HEK293 (cell line): ENCODE results near the gene CDK16.

ENCODE experiments used
- CTCF ChIP-seq: fragments of 450-650 bp; formaldehyde crosslinking; IDR thresholded peaks from 2 replicates; pipeline ENCODE4 v1.5.1; 2016; ENCODE audit warnings: missing biosample characterization, missing genetic modification characterization
- INSM2 ChIP-seq: fragments of 450-650 bp; formaldehyde crosslinking; IDR thresholded peaks from 2 replicates; pipeline ENCODE4 v1.5.1; 2016; ENCODE audit warnings: missing biosample characterization, missing genetic modification characterization
- KLF7 ChIP-seq: fragments of 450-650 bp; formaldehyde crosslinking; IDR thresholded peaks from 2 replicates; pipeline ENCODE4 v1.5.1; 2016; ENCODE audit warnings: missing biosample characterization, missing genetic modification characterization, borderline replicate concordance
- RBAK ChIP-seq: fragments of 450-650 bp; formaldehyde crosslinking; IDR thresholded peaks from 2 replicates; pipeline ENCODE4 v1.5.1; 2016; ENCODE audit warnings: missing biosample characterization, missing genetic modification characterization
- SETDB1 ChIP-seq: IDR thresholded peaks from one replicate; pipeline ENCODE4 v1.6.1; 2017; ENCODE audit warnings: mild to moderate bottlenecking, low read length, moderate library complexity, mixed read lengths; ENCODE audit not compliant: insufficient read length
- SP2 ChIP-seq: fragments of 450-650 bp; formaldehyde crosslinking; IDR thresholded peaks from 2 replicates; pipeline ENCODE4 v1.5.1; 2016; ENCODE audit warnings: missing biosample characterization, missing genetic modification characterization
- TCF7L2 ChIP-seq: IDR thresholded peaks from 2 replicates; pipeline ENCODE4 v1.6.1; 2011; ENCODE audit warnings: low read depth, mild to moderate bottlenecking, inconsistent platforms, low read length, moderate library complexity, borderline replicate concordance
- WT1 ChIP-seq: fragments of 450-650 bp; formaldehyde crosslinking; IDR thresholded peaks from 2 replicates; pipeline ENCODE4 v1.5.1; 2016; ENCODE audit warnings: missing biosample characterization, missing genetic modification characterization
- ZBTB48 ChIP-seq: fragments of 450-650 bp; formaldehyde crosslinking; IDR thresholded peaks from 2 replicates; pipeline ENCODE4 v1.5.1; 2016; ENCODE audit warnings: missing biosample characterization, missing genetic modification characterization
- ZFP41 ChIP-seq: fragments of 450-650 bp; formaldehyde crosslinking; IDR thresholded peaks from 2 replicates; pipeline ENCODE4 v1.5.1; 2016; ENCODE audit warnings: missing biosample characterization, missing genetic modification characterization, borderline replicate concordance
- ZIC2 ChIP-seq: fragments of 450-650 bp; formaldehyde crosslinking; IDR thresholded peaks from 2 replicates; pipeline ENCODE4 v1.5.1; 2016; ENCODE audit warnings: missing biosample characterization, missing genetic modification characterization
- ZNF133 ChIP-seq: fragments of 450-650 bp; formaldehyde crosslinking; IDR thresholded peaks from 2 replicates; pipeline ENCODE4 v1.5.1; 2016; ENCODE audit warnings: missing biosample characterization, missing genetic modification characterization
- ZNF146 ChIP-seq: fragments of 450-650 bp; formaldehyde crosslinking; IDR thresholded peaks from 2 replicates; pipeline ENCODE4 v1.5.1; 2016; ENCODE audit warnings: missing biosample characterization, missing genetic modification characterization
- ZNF155 ChIP-seq: fragments of 450-650 bp; formaldehyde crosslinking; IDR thresholded peaks from 2 replicates; pipeline ENCODE4 v1.5.1; 2016; ENCODE audit warnings: missing biosample characterization, missing genetic modification characterization
- ZNF169 ChIP-seq: fragments of 450-650 bp; formaldehyde crosslinking; IDR thresholded peaks from 2 replicates; pipeline ENCODE4 v1.5.1; 2016; ENCODE audit warnings: missing biosample characterization, missing genetic modification characterization
- ZNF223 ChIP-seq: fragments of 450-650 bp; formaldehyde crosslinking; IDR thresholded peaks from 2 replicates; pipeline ENCODE4 v1.5.1; 2016; ENCODE audit warnings: missing biosample characterization, missing genetic modification characterization
- ZNF23 ChIP-seq: fragments of 450-650 bp; formaldehyde crosslinking; IDR thresholded peaks from 2 replicates; pipeline ENCODE4 v1.5.1; 2016; ENCODE audit warnings: missing biosample characterization, missing genetic modification characterization, borderline replicate concordance
- ZNF24 ChIP-seq: fragments of 450-650 bp; formaldehyde crosslinking; IDR thresholded peaks from 2 replicates; pipeline ENCODE4 v1.5.1; 2016; ENCODE audit warnings: missing biosample characterization, missing genetic modification characterization
- ZNF335 ChIP-seq: fragments of 450-650 bp; formaldehyde crosslinking; conservative IDR thresholded peaks from 2 replicates; pipeline ENCODE4 v1.5.1; 2016; ENCODE audit warnings: missing biosample characterization, missing genetic modification characterization
- ZNF350 ChIP-seq: fragments of 450-650 bp; formaldehyde crosslinking; IDR thresholded peaks from 2 replicates; pipeline ENCODE4 v1.5.0; 2017; ENCODE audit warnings: missing biosample characterization, mild to moderate bottlenecking, missing genetic modification characterization
- ZNF362 ChIP-seq: fragments of 450-650 bp; formaldehyde crosslinking; IDR thresholded peaks from 2 replicates; pipeline ENCODE4 v1.5.1; 2016; ENCODE audit warnings: missing biosample characterization, missing genetic modification characterization
- ZNF394 ChIP-seq: fragments of 450-650 bp; formaldehyde crosslinking; IDR thresholded peaks from 2 replicates; pipeline ENCODE4 v1.5.1; 2016; ENCODE audit warnings: missing biosample characterization, missing genetic modification characterization, mild to moderate bottlenecking, moderate library complexity, borderline replicate concordance
- ZNF423 ChIP-seq: fragments of 450-650 bp; formaldehyde crosslinking; IDR thresholded peaks from 2 replicates; pipeline ENCODE4 v1.5.1; 2016; ENCODE audit warnings: missing biosample characterization, missing genetic modification characterization
- ZNF513 ChIP-seq: fragments of 450-650 bp; IDR thresholded peaks from 2 replicates; pipeline ENCODE4 v1.5.1; 2018; ENCODE audit warnings: missing biosample characterization, missing genetic modification characterization
- ZNF529 ChIP-seq: fragments of 450-650 bp; formaldehyde crosslinking; IDR thresholded peaks from 2 replicates; pipeline ENCODE4 v1.5.1; 2017; ENCODE audit warnings: missing genetic modification characterization, missing biosample characterization; ENCODE audit not compliant: insufficient replicate concordance
- ZNF600 ChIP-seq: fragments of 450-650 bp; formaldehyde crosslinking; IDR thresholded peaks from 2 replicates; pipeline ENCODE4 v1.5.1; 2016; ENCODE audit warnings: missing biosample characterization, missing genetic modification characterization
- ZNF654 ChIP-seq: fragments of 450-650 bp; formaldehyde crosslinking; IDR thresholded peaks from 2 replicates; pipeline ENCODE4 v1.5.1; 2016; ENCODE audit warnings: low read depth, missing biosample characterization, missing genetic modification characterization
- ZNF670 ChIP-seq: fragments of 450-650 bp; formaldehyde crosslinking; IDR thresholded peaks from 2 replicates; pipeline ENCODE4 v1.5.1; 2016; ENCODE audit warnings: missing biosample characterization, missing genetic modification characterization, low read depth
- ZNF792 ChIP-seq: fragments of 450-650 bp; formaldehyde crosslinking; IDR thresholded peaks from 2 replicates; pipeline ENCODE4 v1.5.1; 2016; ENCODE audit warnings: missing biosample characterization, missing genetic modification characterization
- ZSCAN18 ChIP-seq: fragments of 450-650 bp; formaldehyde crosslinking; IDR thresholded peaks from 2 replicates; pipeline ENCODE4 v1.5.1; 2016; ENCODE audit warnings: missing biosample characterization, missing genetic modification characterization
- ZSCAN23 ChIP-seq: fragments of 450-650 bp; formaldehyde crosslinking; IDR thresholded peaks from 2 replicates; pipeline ENCODE4 v1.5.1; 2016; ENCODE audit warnings: missing biosample characterization, missing genetic modification characterization
- ZSCAN4 ChIP-seq: fragments of 450-650 bp; formaldehyde crosslinking; IDR thresholded peaks from 2 replicates; pipeline ENCODE4 v1.5.1; 2017; ENCODE audit warnings: missing biosample characterization, missing genetic modification characterization

The CDK16 gene

GRCh38 chrX:47218280-47218919, at the start of gene CDK16 (continued):
- no peak for TF ChIP-seq SP2 (tag by site-specific recombination)
- no peak for TF ChIP-seq ZNF169 (tag by site-specific recombination)
- TF ChIP-seq ZNF529 (tag by site-specific recombination), result no peak
- peak; percentile 90 for TF ChIP-seq INSM2
- TF ChIP-seq ZNF23, result no peak
- no peak for TF ChIP-seq ZNF350 (tag by site-specific recombination)
- TF ChIP-seq ZNF155 (tag by site-specific recombination), result no peak
- TF ChIP-seq ZNF423 (tag by site-specific recombination), result no peak
- no peak for TF ChIP-seq ZNF133 (tag by site-specific recombination)
- 0 out of 2 replicates have a peak, but pooled peaks have one; percentile 37 for TF ChIP-seq ZSCAN4 (tag by site-specific recombination)
- TF ChIP-seq ZNF146 (tag by site-specific recombination), result no peak; the same call in 1 of the 2 replicates
- no peak for TF ChIP-seq ZNF362 (tag by site-specific recombination)
- no peak for TF ChIP-seq ZNF24 (tag by site-specific recombination)
- peak; percentile 19; the same call in 1 of the 2 replicates for TF ChIP-seq TCF7L2
- no peak for TF ChIP-seq ZNF223 (tag by site-specific recombination)
- TF ChIP-seq SETDB1, result no peak
- TF ChIP-seq ZNF654, result no peak
- no peak for TF ChIP-seq CTCF (tag by site-specific recombination)
- TF ChIP-seq KLF7, result peak; percentile 74; the same call in 1 of the 2 replicates
- no peak for TF ChIP-seq ZNF670 (tag by site-specific recombination)
- TF ChIP-seq ZNF513 (tag by site-specific recombination), result no peak
- no peak for TF ChIP-seq RBAK
- TF ChIP-seq ZFP41 (tag by site-specific recombination), result no peak
- 0 out of 2 replicates have a peak, but pooled peaks have one; percentile 15 for TF ChIP-seq ZBTB48
- TF ChIP-seq ZNF394 (tag by site-specific recombination), result peak; percentile 60; the same call in 1 of the 2 replicates
- TF ChIP-seq WT1 (tag by site-specific recombination), result no peak
- TF ChIP-seq ZIC2 (tag by site-specific recombination), result peak; percentile 26; the same call in 1 of the 2 replicates
- TF ChIP-seq ZNF335 (tag by site-specific recombination), result peak; percentile 66
- TF ChIP-seq ZNF792 (tag by site-specific recombination), result no peak
- TF ChIP-seq ZSCAN18 (tag by site-specific recombination), result no peak
- 0 out of 2 replicates have a peak, but pooled peaks have one; percentile 26 for TF ChIP-seq ZNF600
- TF ChIP-seq ZSCAN23 (tag by site-specific recombination), result peak; percentile 74; the same call in 1 of the 2 replicates
